ENCODE data around the gene SORCS2. TPM values are rescaled to one million over a fixed set of nuclear protein-coding genes. Genes with fewer than 3 reads are reported as not detected.

SORCS2 gene
- total RNA-seq, 2 experiments from 2014 or later, result not detected

DNA sequence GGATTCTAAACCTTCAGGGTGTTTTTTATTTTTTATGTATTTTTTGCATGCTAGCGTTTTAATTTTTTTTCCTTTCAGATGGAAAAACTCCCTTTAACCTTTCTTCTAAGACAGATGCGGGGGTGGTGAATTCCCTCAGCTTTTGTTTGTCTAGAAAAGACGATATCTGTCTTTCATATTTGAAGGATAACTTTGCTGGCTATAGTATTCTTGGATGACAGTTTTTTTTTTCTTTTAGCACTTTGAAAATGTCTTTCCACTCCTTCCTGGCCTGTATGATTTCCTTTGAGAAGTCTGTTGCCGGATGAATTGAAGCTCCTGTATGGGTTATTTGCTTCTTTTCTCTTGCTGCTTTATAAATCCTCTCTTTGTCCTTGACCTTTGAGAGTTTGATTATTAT is 215.8 kb downstream of the SORCS2 start:
- peaks cover 20% of the 10 kb centered on the region for H3K9me3 Mint-ChIP-seq
- H3K27me3 Mint-ChIP-seq, result peaks cover 8% of the 10 kb centered on the region
- H3K4me1 Mint-ChIP-seq, result no peaks in the 10 kb centered on the region

GRCh38 chr4:7410446-7410845 is 218.1 kb downstream of the SORCS2 start:
- Mint-ChIP-seq H3K9me3 (peaks cover 20% of the 10 kb centered on the region), H3K36me3 (peaks cover 2% of the 10 kb centered on the region), H3K27ac (no peak overlapping the region), H3K4me3 (no peak overlapping the region), H3K4me1 (no peaks in the 10 kb centered on the region), H3K27me3 (peaks cover 21% of the 10 kb centered on the region)
- no peak for DNase-seq

More for the DNA sequence above, 215.8 kb downstream of the SORCS2 start:
- H3K36me3 Mint-ChIP-seq, result peaks cover 2% of the 10 kb centered on the region
- no peak overlapping the region for H3K4me3 Mint-ChIP-seq
- H3K27ac Mint-ChIP-seq, result no peak overlapping the region
- DNase-seq, result no peak

DNA sequence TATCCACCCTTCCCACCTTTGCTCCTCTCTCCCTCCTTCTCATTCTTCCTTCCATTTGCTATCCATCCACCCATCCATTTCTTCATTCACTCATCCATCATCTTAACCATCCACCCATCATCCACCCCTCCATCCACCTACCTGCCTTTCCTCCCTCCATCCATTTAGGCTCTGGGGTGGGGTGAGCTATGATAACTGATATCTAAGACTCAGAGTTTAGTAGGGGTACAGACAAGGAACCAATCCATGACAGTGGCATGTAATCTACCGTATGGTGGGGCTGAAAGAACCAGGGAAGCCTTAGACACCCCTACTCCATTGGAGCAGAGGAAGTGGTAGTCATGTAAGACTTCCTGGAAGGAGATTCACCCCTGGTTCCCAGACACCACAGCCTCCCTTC is 219.2 kb downstream of the SORCS2 start:
- no peak overlapping the region for H3K4me3 Mint-ChIP-seq
- no peaks in the 10 kb centered on the region for H3K4me1 Mint-ChIP-seq
- H3K27me3 Mint-ChIP-seq, result peaks cover 21% of the 10 kb centered on the region
- DNase-seq, result no peak
- H3K27ac Mint-ChIP-seq, result no peak overlapping the region
- H3K36me3 Mint-ChIP-seq, result peaks cover 2% of the 10 kb centered on the region
- peaks cover 20% of the 10 kb centered on the region for H3K9me3 Mint-ChIP-seq

DNA sequence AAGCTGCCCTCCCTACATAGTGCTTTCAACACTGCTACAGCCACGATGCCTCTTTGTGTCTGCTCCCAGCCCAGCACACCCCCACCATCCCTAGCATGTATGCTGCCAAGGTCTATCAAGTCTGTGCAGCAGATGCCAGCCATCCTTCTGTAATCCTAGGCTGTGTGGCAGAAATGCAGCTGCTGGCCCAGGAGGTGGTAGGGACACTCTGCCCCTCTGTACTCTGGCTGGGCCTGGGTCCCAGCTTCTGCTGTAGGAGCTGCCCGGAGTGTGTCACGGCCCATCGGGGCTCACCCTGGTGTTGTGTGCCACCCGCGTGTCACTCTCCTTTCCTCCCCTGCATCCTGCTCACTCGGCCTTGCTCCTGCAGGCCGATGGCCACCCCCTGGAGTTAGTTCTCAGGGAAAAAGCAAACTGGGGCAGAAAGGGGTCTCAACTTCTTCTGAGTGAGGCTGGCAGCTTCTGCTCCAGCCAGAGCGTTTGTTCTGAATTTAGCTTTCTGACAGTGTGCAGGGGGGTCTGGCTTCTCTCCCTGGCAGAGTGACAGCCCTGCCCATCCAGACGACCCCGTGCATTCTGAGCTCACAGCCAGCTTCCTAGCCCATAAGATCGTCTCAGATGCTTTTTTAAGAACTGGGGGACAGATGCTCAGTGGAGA is 219.7 kb downstream of the SORCS2 start:
- Mint-ChIP-seq H3K4me1 (no peaks in the 10 kb centered on the region), H3K27ac (no peak overlapping the region), H3K4me3 (no peak overlapping the region), H3K27me3 (peaks cover 21% of the 10 kb centered on the region), H3K9me3 (peaks cover 17% of the 10 kb centered on the region), H3K36me3 (peaks cover 2% of the 10 kb centered on the region)
- no peak for DNase-seq

- Mint-ChIP-seq H3K27ac (no peak overlapping the region), H3K36me3 (peaks cover 2% of the 10 kb centered on the region), H3K9me3 (peaks cover 13% of the 10 kb centered on the region), H3K4me3 (no peak overlapping the region), H3K4me1 (no peaks in the 10 kb centered on the region), H3K27me3 (peaks cover 21% of the 10 kb centered on the region)
- no peak for DNase-seq
Observed at GRCh38 chr4:7412554-7412912, 220.2 kb downstream of the SORCS2 start.

DNA sequence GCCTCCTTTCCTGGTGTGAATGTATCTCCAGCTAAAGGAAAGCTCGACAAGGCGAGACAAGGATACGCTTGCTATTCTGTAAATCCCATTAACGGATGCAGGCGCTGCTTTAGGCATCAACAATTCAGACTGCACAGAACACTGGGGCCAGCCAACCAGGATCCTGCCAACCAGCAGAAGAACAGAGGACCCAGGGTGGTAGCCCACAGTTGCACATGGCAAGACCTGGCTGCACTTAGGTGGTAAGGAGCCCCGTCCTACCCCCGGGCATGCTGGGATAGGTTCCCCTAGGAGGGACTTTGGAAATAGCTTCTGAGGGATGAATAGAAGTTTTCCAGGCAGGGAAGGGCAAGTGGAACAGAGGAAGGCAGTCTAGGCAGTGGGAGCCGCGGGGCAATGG is 221.7 kb downstream of the SORCS2 start:
- H3K4me1 Mint-ChIP-seq, result no peaks in the 10 kb centered on the region
- no peak for DNase-seq
- H3K27me3 Mint-ChIP-seq, result peaks cover 18% of the 10 kb centered on the region
- no peak overlapping the region for H3K27ac Mint-ChIP-seq
- no peak overlapping the region for H3K4me3 Mint-ChIP-seq
- no peaks in the 10 kb centered on the region for H3K36me3 Mint-ChIP-seq
- H3K9me3 Mint-ChIP-seq, result peaks cover 9% of the 10 kb centered on the region

DNA sequence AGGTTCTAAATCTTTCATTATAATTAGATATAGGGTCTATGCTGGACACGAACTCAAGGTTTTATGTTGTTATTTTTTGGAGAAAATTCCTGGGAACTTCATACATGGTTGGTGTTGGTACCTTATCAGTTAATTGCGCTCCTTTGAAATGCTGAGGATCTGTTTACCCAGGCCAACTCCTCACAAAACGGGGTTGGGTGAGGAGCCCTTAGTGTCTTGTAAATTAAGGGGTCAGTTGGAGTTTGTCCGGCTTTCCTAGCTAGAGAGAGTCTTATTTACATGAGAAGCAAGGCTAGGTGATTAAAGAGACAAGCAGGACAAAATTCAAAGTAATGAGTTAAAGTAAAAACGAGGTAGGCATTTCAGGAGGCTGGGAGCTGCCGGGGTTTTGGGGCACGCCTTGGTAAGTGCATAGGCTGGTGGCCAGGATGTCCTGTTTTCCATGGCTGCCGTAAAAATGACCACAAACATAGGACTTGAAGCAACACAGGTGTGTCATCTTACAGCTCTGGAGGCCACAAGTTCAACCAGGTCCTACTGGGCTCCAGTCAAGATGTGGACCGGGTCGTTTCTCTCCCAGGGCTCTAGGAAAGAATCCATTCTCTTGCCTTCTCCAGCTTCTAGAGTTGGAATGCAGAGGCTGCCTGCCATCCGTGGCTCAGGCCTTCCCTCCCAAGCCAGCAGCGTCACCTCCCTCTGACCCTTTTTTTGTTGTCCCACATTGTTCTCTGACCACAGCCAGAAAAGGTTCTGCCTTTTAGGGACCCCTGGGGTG is 222.6 kb downstream of the SORCS2 start:
- Mint-ChIP-seq H3K27ac (no peak overlapping the region), H3K4me1 (no peaks in the 10 kb centered on the region), H3K27me3 (peaks cover 18% of the 10 kb centered on the region), H3K4me3 (no peak overlapping the region), H3K36me3 (no peaks in the 10 kb centered on the region), H3K9me3 (peaks cover 6% of the 10 kb centered on the region)
- no peak for DNase-seq

GRCh38 chr4:7415927-7416686 is 223.8 kb downstream of the SORCS2 start:
- H3K4me1 Mint-ChIP-seq, result no peaks in the 10 kb centered on the region
- H3K27me3 Mint-ChIP-seq, result peaks cover 17% of the 10 kb centered on the region
- no peaks in the 10 kb centered on the region for H3K36me3 Mint-ChIP-seq
- no peak overlapping the region for H3K27ac Mint-ChIP-seq
- no peak for DNase-seq
- no peak overlapping the region for H3K4me3 Mint-ChIP-seq
- H3K9me3 Mint-ChIP-seq, result peaks cover 4% of the 10 kb centered on the region

DNA sequence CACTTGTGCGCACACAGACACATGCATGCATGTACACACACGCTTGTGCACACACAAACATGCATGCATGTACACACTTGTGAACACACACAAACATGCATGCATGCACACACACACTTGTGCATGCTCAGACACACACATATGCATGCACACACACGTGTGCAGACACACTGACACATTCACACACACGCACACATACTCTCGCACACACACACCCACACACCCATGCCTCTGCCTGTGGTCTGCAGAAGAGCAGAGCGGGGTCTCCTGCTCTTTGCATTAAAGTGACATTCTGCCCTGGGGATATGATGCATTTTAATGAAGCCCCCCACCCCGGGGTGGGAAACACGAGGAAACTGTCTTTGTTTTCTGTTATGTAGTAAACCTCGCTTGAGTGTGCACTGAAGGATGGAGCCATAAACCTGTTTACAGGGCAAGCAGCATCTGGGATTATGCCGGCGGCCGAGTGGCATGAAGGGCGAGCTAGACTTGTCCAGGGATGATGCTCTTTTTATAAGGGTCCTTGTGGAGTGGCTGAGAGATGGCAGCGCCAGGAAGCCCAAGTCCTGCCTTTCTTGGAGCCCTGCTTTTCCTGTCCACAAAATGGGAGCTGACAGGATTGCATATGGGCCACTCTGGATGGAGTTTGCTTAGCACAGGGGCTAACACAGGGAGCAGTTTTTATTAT is 224.6 kb downstream of the SORCS2 start:
- Mint-ChIP-seq H3K27me3 (peaks cover 13% of the 10 kb centered on the region), H3K4me1 (no peaks in the 10 kb centered on the region), H3K4me3 (no peak overlapping the region), H3K36me3 (no peaks in the 10 kb centered on the region), H3K27ac (no peak overlapping the region), H3K9me3 (peaks cover 4% of the 10 kb centered on the region)
- no peak for DNase-seq

GRCh38 chr4:7417639-7418038 is 225.3 kb downstream of the SORCS2 start:
- H3K9me3 Mint-ChIP-seq, result peaks cover 4% of the 10 kb centered on the region
- H3K27ac Mint-ChIP-seq, result no peak overlapping the region
- no peak overlapping the region for H3K4me3 Mint-ChIP-seq
- DNase-seq, result no peak
- peaks cover 13% of the 10 kb centered on the region for H3K27me3 Mint-ChIP-seq
- no peaks in the 10 kb centered on the region for H3K36me3 Mint-ChIP-seq
- no peaks in the 10 kb centered on the region for H3K4me1 Mint-ChIP-seq

- DNase-seq, result no peak
- H3K4me3 Mint-ChIP-seq, result no peak overlapping the region
- H3K27ac Mint-ChIP-seq, result no peak overlapping the region
- H3K36me3 Mint-ChIP-seq, result no peaks in the 10 kb centered on the region
- H3K4me1 Mint-ChIP-seq, result no peaks in the 10 kb centered on the region
- peaks cover 11% of the 10 kb centered on the region for H3K27me3 Mint-ChIP-seq
- peaks cover 4% of the 10 kb centered on the region for H3K9me3 Mint-ChIP-seq
Observed at GRCh38 chr4:7418131-7418943, 226.0 kb downstream of the SORCS2 start.

- Mint-ChIP-seq H3K27ac (no peak overlapping the region), H3K4me1 (no peaks in the 10 kb centered on the region), H3K36me3 (no peaks in the 10 kb centered on the region), H3K4me3 (no peak overlapping the region), H3K27me3 (no peaks in the 10 kb centered on the region), H3K9me3 (peaks cover 4% of the 10 kb centered on the region)
- no peak for DNase-seq
Observed at GRCh38 chr4:7419961-7420660, 227.8 kb downstream of the SORCS2 start.

DNA sequence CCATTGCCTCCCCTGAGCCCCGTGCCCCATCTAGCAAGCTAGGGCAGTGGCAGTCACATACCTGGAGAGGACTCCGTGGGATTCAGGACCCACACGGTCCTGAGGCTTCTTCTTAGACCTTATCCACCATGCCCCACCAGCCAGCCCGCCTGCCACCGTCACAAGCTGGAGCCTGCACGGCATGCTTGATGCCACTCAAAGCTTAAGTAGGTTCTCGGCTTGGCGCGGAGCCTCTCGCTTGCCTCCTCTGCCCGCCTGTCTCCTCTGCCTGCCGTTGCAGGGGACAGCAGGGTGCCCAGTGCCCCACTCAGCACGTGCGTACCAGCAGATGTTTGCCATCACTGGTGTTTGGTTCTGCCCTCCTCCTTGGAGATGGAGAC is 228.3 kb downstream of the SORCS2 start:
- Mint-ChIP-seq H3K9me3 (peaks cover 4% of the 10 kb centered on the region), H3K4me3 (no peak overlapping the region), H3K27me3 (no peaks in the 10 kb centered on the region), H3K36me3 (no peaks in the 10 kb centered on the region), H3K4me1 (no peaks in the 10 kb centered on the region), H3K27ac (no peak overlapping the region)
- DNase-seq, result no peak

Measured in activated naive CD8-positive, alpha-beta T cell treated with anti-CD3 and anti-CD28 coated beads for 36 hours (primary cell).